Testis (tissue), 2 donors: ENCODE results near the gene KDM5B.

Experiments
- CTCF ChIP-seq, 3 experiments: fragments of 450-650 bp in 2 of 3; fragments of 200-600 bp in 1 of 3; sonication (generic) in 1 of 3; IDR thresholded peaks; one replicate each; pipeline ENCODE4 v1.5.1; 2016 to 2019; ENCODE audit warnings: antibody characterized with exemption in 3 of 3, mild to moderate bottlenecking in 2 of 3, moderate library complexity in 1 of 3
- POLR2A ChIP-seq: fragments of 450-650 bp; IDR thresholded peaks from one replicate; pipeline ENCODE4 v1.6.1; 2017; ENCODE audit warnings: antibody characterized with exemption, mild to moderate bottlenecking, moderate library complexity

- TF ChIP-seq POLR2A, result no peak
- TF ChIP-seq CTCF (IDR thresholded peaks at IDR 0.05), result no peak
These were observed 7.0 kb downstream of the KDM5B start for GRCh38 chr1:202801175-202801574.
